Mononuclear cell (primary cell): Measurements from ENCODE around the gene KPNA2. TPM values are rescaled to one million over a fixed set of nuclear protein-coding genes. Genes with fewer than 3 reads are reported as not detected.
A peak's percentile ranks its signal among the peaks of the same experiment; 100 is the strongest.
"Not testable (repeated sequence)": the region's sequence is repeated elsewhere in the genome, so short reads cannot be mapped to it uniquely, and the experiment has no call there.

Experiments used
- H3K27me3 ChIP-seq: 2 replicates; pipeline ENCODE4 v1.6.0; 2011; ENCODE audit warnings: low read length, control low read depth; ENCODE audit not compliant: insufficient read depth
- H3K4me1 ChIP-seq: 2 replicates; pipeline ENCODE4 v1.5.1; 2011; ENCODE audit warnings: mild to moderate bottlenecking, low read length, control low read depth; ENCODE audit not compliant: insufficient read depth
- H3K4me3 ChIP-seq: 2 replicates; pipeline ENCODE4 v1.5.1; 2011; ENCODE audit warnings: mild to moderate bottlenecking, low read length, moderate library complexity
- H3K9me3 ChIP-seq: 2 replicates; pipeline ENCODE4 v1.5.1; 2011; ENCODE audit warnings: low read depth, mild to moderate bottlenecking, control low read depth, low read length
- total RNA-seq: library from RNA; depleted of rRNA; stranded (reverse); fragments of >200 nt; gene quantifications from one replicate; pipeline ENCODE4 v1.2.3, GENCODE V29; 2012

KPNA2 gene
- total RNA-seq, 1 donor: 33.8 TPM

GRCh38 chr17:68036304-68037147 is 991 bp downstream of the KPNA2 start:
- Histone ChIP-seq H3K4me1 (peaks cover 12% of the 10 kb centered on the region), H3K4me3 (peak overlapping the region; percentile 97), H3K27me3 (no peaks in the 10 kb centered on the region), H3K9me3 (no peaks in the 10 kb centered on the region)

- Histone ChIP-seq H3K27me3 (no peaks in the 10 kb centered on the region), H3K4me3 (no peak overlapping the region), H3K9me3 (no peaks in the 10 kb centered on the region), H3K4me1 (no peaks in the 10 kb centered on the region)
Observed at GRCh38 chr17:68047153-68047846, 11.8 kb downstream of the KPNA2 start.

GRCh38 chr17:68047890-68048542 is 12.5 kb downstream of the KPNA2 start:
- not testable (repeated sequence) for H3K4me3 ChIP-seq, H3K4me1 ChIP-seq, H3K9me3 ChIP-seq, H3K27me3 ChIP-seq

GRCh38 chr17:68048996-68049395 is 13.5 kb downstream of the KPNA2 start:
- Histone ChIP-seq H3K9me3 (no peaks in the 10 kb centered on the region), H3K4me3 (no peak overlapping the region), H3K27me3 (no peaks in the 10 kb centered on the region), H3K4me1 (peaks cover 1% of the 10 kb centered on the region)

- not testable (repeated sequence) for H3K9me3 ChIP-seq, H3K4me3 ChIP-seq, H3K4me1 ChIP-seq, H3K27me3 ChIP-seq
Observed at GRCh38 chr17:68049812-68050437, 14.4 kb downstream of the KPNA2 start.

GRCh38 chr17:68051321-68052312 is 16.1 kb downstream of the KPNA2 start:
- not testable (repeated sequence) for H3K4me3 ChIP-seq, H3K9me3 ChIP-seq, H3K4me1 ChIP-seq, H3K27me3 ChIP-seq

GRCh38 chr17:68052810-68053209 is 17.3 kb downstream of the KPNA2 start:
- H3K4me3 ChIP-seq: no peak overlapping the region
- peaks cover 10% of the 10 kb centered on the region for H3K4me1 ChIP-seq
- H3K9me3 ChIP-seq: no peaks in the 10 kb centered on the region
- H3K27me3 ChIP-seq: no peaks in the 10 kb centered on the region

- no peak overlapping the region for H3K4me3 ChIP-seq
- peaks cover 10% of the 10 kb centered on the region for H3K4me1 ChIP-seq
Observed at GRCh38 chr17:68053231-68054013, 17.9 kb downstream of the KPNA2 start.

GRCh38 chr17:68054296-68054900 is 18.9 kb downstream of the KPNA2 start:
- Histone ChIP-seq H3K4me3 (no peak overlapping the region), H3K4me1 (peaks cover 10% of the 10 kb centered on the region), H3K9me3 (no peaks in the 10 kb centered on the region), H3K27me3 (no peaks in the 10 kb centered on the region)

More at GRCh38 chr17:68053231-68054013, 17.9 kb downstream of the KPNA2 start:
- Histone ChIP-seq H3K9me3 (no peaks in the 10 kb centered on the region), H3K27me3 (no peaks in the 10 kb centered on the region)

- no peaks in the 10 kb centered on the region for H3K27me3 ChIP-seq
- no peaks in the 10 kb centered on the region for H3K9me3 ChIP-seq
- H3K4me1 ChIP-seq: peaks cover 10% of the 10 kb centered on the region
- H3K4me3 ChIP-seq: no peak overlapping the region
Observed at GRCh38 chr17:68057531-68057952, 22.0 kb downstream of the KPNA2 start.

- Histone ChIP-seq H3K4me1 (no peaks in the 10 kb centered on the region), H3K4me3 (no peak overlapping the region), H3K27me3 (no peaks in the 10 kb centered on the region), H3K9me3 (no peaks in the 10 kb centered on the region)
Observed at GRCh38 chr17:68060336-68060735, 24.8 kb downstream of the KPNA2 start.

- no peaks in the 10 kb centered on the region for H3K9me3 ChIP-seq
- no peaks in the 10 kb centered on the region for H3K27me3 ChIP-seq
- H3K4me1 ChIP-seq: no peaks in the 10 kb centered on the region
- H3K4me3 ChIP-seq: no peak overlapping the region
Observed at GRCh38 chr17:68061512-68062313, 26.2 kb downstream of the KPNA2 start.
